Uterus (tissue), 2 donors: ENCODE measurements around the gene LITAF.

Experiments
- POLR2A ChIP-seq, 2 donors: fragments of 450-650 bp; IDR thresholded peaks; one replicate each; pipeline ENCODE4 v1.6.1; 2016; ENCODE audit warnings: antibody characterized with exemption in 2 of 2, mild to moderate bottlenecking in 1 of 2, moderate library complexity in 1 of 2
- TF ChIP-seq, protein P1 (sequence below), 4 experiments: fragments of 200-600 bp in 2 of 4; fragments of 450-650 bp in 2 of 4; sonication (generic) in 2 of 4; IDR thresholded peaks; one replicate each; pipeline ENCODE4 v1.5.1; 2016 to 2019; ENCODE audit warnings: antibody characterized with exemption in 4 of 4, mild to moderate bottlenecking in 2 of 4, moderate library complexity in 1 of 4

DNA sequence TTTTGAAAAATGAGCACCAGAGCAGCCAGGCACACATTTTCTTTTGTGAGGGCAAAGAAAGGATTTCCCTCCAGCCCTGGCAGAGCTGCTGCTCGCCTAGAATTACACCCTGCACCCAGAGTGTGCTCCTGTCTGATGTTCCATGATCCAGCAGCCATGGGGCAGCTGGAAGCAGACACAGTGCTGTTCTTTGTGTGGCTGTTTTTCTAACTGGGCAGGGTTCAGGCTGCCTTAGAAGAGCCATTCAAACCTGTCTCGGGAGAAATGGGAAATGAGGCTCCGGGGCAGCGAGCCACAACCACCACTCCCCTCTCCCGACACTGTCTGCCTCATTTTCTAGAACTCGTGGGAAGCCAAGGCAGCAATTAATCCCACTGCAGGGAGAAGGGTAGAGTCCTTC lies 28.9 kb downstream of the LITAF start:
- TF ChIP-seq POLR2A (IDR thresholded peaks at IDR 0.05) = no peak
- TF ChIP-seq, protein P1, sequence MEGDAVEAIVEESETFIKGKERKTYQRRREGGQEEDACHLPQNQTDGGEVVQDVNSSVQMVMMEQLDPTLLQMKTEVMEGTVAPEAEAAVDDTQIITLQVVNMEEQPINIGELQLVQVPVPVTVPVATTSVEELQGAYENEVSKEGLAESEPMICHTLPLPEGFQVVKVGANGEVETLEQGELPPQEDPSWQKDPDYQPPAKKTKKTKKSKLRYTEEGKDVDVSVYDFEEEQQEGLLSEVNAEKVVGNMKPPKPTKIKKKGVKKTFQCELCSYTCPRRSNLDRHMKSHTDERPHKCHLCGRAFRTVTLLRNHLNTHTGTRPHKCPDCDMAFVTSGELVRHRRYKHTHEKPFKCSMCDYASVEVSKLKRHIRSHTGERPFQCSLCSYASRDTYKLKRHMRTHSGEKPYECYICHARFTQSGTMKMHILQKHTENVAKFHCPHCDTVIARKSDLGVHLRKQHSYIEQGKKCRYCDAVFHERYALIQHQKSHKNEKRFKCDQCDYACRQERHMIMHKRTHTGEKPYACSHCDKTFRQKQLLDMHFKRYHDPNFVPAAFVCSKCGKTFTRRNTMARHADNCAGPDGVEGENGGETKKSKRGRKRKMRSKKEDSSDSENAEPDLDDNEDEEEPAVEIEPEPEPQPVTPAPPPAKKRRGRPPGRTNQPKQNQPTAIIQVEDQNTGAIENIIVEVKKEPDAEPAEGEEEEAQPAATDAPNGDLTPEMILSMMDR (IDR thresholded peaks at IDR 0.05) = no peak
